CD14-positive monocyte (primary cell): ENCODE measurements around the gene NEK7. TPM values are rescaled to one million over a fixed set of nuclear protein-coding genes. Genes with fewer than 3 reads are reported as not detected.

Experiments
- DNase-seq, 3 donors: peaks; one replicate each; pipeline ENCODE4 v3.0.0-alpha.2; 2011 to 2022
- H2AFZ ChIP-seq: 2 replicates; pipeline ENCODE4 v1.6.0; 2012; ENCODE audit warnings: mild to moderate bottlenecking, low read depth, low read length, inconsistent platforms; ENCODE audit not compliant: insufficient read depth, poor library complexity, severe bottlenecking
- H3K27ac ChIP-seq, 2 donors: 1 replicate in 1 of 2; 2 replicates in 1 of 2; pipeline ENCODE4 v1.5.1; 2012 to 2013; ENCODE audit warnings: low read length in 2 of 2, control low read depth in 1 of 2, inconsistent platforms in 1 of 2, low read depth in 1 of 2, mild to moderate bottlenecking in 1 of 2
- H3K27me3 ChIP-seq, 2 donors: one replicate each; pipeline versions ENCODE4 v1.6.0 to v1.6.1; 2011 to 2013; ENCODE audit warnings: low read length in 2 of 2; ENCODE audit not compliant: control insufficient read depth in 2 of 2, insufficient read depth in 2 of 2
- H3K36me3 ChIP-seq, 2 donors: replicated peaks in 1 of 2; 1 replicate in 1 of 2; 2 replicates in 1 of 2; pipeline versions ENCODE4 v1.5.1 to v1.6.1; 2012 to 2013; ENCODE audit warnings: low read length in 2 of 2, control low read depth in 1 of 2, inconsistent platforms in 1 of 2, mild to moderate bottlenecking in 1 of 2; ENCODE audit not compliant: insufficient read depth in 2 of 2, control insufficient read depth in 1 of 2
- H3K4me1 ChIP-seq, 2 donors: 1 replicate in 1 of 2; 2 replicates in 1 of 2; pipeline versions ENCODE4 v1.5.1 to v1.6.1; 2012 to 2013; ENCODE audit warnings: low read length in 2 of 2, control low read depth in 1 of 2, inconsistent platforms in 1 of 2, mild to moderate bottlenecking in 1 of 2, moderate library complexity in 1 of 2; ENCODE audit not compliant: insufficient read depth in 2 of 2, control insufficient read depth in 1 of 2
- H3K4me2 ChIP-seq: replicated peaks from 2 replicates; pipeline ENCODE3; 2012; ENCODE audit warnings: low read length, moderate library complexity, mild to moderate bottlenecking; ENCODE audit not compliant: poor library complexity, severe bottlenecking; ENCODE audit errors: extremely low read depth
- H3K4me3 ChIP-seq, 3 experiments: fragments of 200-600 bp in 1 of 3; sonication (generic) in 1 of 3; replicated peaks in 1 of 3; 1 replicate in 2 of 3; 2 replicates in 1 of 3; pipeline ENCODE4 v1.5.1; 2011 to 2013; ENCODE audit warnings: low read length in 3 of 3, mild to moderate bottlenecking in 3 of 3, control low read depth in 2 of 3, low read depth in 2 of 3, inconsistent platforms in 1 of 3, moderate library complexity in 1 of 3
- H3K79me2 ChIP-seq: 2 replicates; pipeline ENCODE4 v1.6.0; 2012; ENCODE audit warnings: mild to moderate bottlenecking, control low read depth, inconsistent platforms, low read length, moderate library complexity; ENCODE audit not compliant: insufficient read depth
- H3K9ac ChIP-seq: 2 replicates; pipeline ENCODE4 v1.6.0; 2017; ENCODE audit warnings: low read length, mild to moderate bottlenecking; ENCODE audit not compliant: insufficient read depth, poor library complexity, severe bottlenecking
- H3K9me3 ChIP-seq, 2 donors: replicated peaks in 1 of 2; 1 replicate in 1 of 2; 2 replicates in 1 of 2; pipeline versions ENCODE4 v1.5.1 to v1.6.1; 2012 to 2013; ENCODE audit warnings: low read length in 2 of 2, control low read depth in 1 of 2; ENCODE audit not compliant: control insufficient read depth in 1 of 2, insufficient read depth in 1 of 2
- H4K20me1 ChIP-seq: 2 replicates; pipeline ENCODE4 v1.6.0; 2012; ENCODE audit warnings: mild to moderate bottlenecking, low read length, control low read depth, moderate library complexity; ENCODE audit not compliant: insufficient read depth
- H3K27ac Mint-ChIP-seq, 7 donors: one replicate each; pipeline ENCODE4 v1.8.0; 2020; ENCODE audit warnings: mild to moderate bottlenecking in 7 of 7, mixed read lengths in 7 of 7, moderate library complexity in 6 of 7, inconsistent platforms in 2 of 7
- H3K27me3 Mint-ChIP-seq, 3 donors: one replicate each; pipeline ENCODE4 v1.8.0; 2021 to 2022; ENCODE audit warnings: low read depth in 3 of 3, mild to moderate bottlenecking in 3 of 3, mixed read lengths in 3 of 3, moderate library complexity in 3 of 3, inconsistent platforms in 1 of 3
- H3K36me3 Mint-ChIP-seq, 2 donors: one replicate each; pipeline ENCODE4 v1.8.0; 2020; ENCODE audit warnings: mixed read lengths in 2 of 2, inconsistent platforms in 1 of 2, mild to moderate bottlenecking in 1 of 2
- H3K4me1 Mint-ChIP-seq: one replicate; pipeline ENCODE4 v1.8.0; 2020; ENCODE audit warnings: mild to moderate bottlenecking, mixed read lengths
- H3K4me3 Mint-ChIP-seq, 2 donors: one replicate each; pipeline ENCODE4 v1.8.0; 2020; ENCODE audit warnings: mild to moderate bottlenecking in 2 of 2, mixed read lengths in 2 of 2, moderate library complexity in 1 of 2
- H3K9me3 Mint-ChIP-seq, 7 donors: one replicate each; pipeline ENCODE4 v1.8.0; 2020 to 2022; ENCODE audit warnings: mixed read lengths in 7 of 7, mild to moderate bottlenecking in 6 of 7, moderate library complexity in 6 of 7, inconsistent platforms in 2 of 7
- CTCF ChIP-seq: fragments of 200-600 bp; IDR thresholded peaks from one replicate; pipeline ENCODE4 v1.8.0; 2022; ENCODE audit warnings: antibody characterized with exemption, mild to moderate bottlenecking
- WGBS: methylation state at CpG from one replicate; pipeline ENCODE4 v1.1.5; 2013; ENCODE audit warnings: missing lambda C conversion rate; ENCODE audit not compliant: insufficient coverage; 5-methylcytosine and 5-hydroxymethylcytosine counted together
- intact Hi-C, 2 donors: fragments of 100-400 bp; cut with micrococcal nuclease; formaldehyde crosslinking; loops; one replicate each; pipeline versions ENCODE4 v1.15.0 to v1.15.1; 2023
- polyA plus RNA-seq, 3 donors: library from polyadenylated mRNA; depleted of rRNA in 1 of 3; unstranded in 2 of 3; stranded (reverse) in 1 of 3; fragments of 300-500 nt in 2 of 3; fragments of >200 nt in 1 of 3; fragmentation: Illumina TruSeq in 2 of 3; gene quantifications; 1 replicate in 2 of 3; 2 replicates in 1 of 3; pipeline ENCODE4 v1.2.3, GENCODE V29; 2012 to 2021

Gene NEK7
- polyA plus RNA-seq, 3 donors, result 16.0 to 50.1 (median 46.5) TPM

- Mint-ChIP-seq H3K36me3 (peaks cover 10 to 11% of the 10 kb centered on the region in 2 donors), H3K27ac (no peak overlapping the region), H3K9me3 (no peaks in the 10 kb centered on the region), H3K4me3 (no peak overlapping the region), H3K27me3 (no peaks in the 10 kb centered on the region), H3K4me1 (no peaks in the 10 kb centered on the region)
- H3K9ac ChIP-seq, result no peak overlapping the region
- H3K4me1 ChIP-seq, result no peaks in the 10 kb centered on the region
- peaks cover 32% of the 10 kb centered on the region for H4K20me1 ChIP-seq
- H3K79me2 ChIP-seq, result no peaks in the 10 kb centered on the region
- peaks cover 0 to 24% of the 10 kb centered on the region in 2 donors for H3K36me3 ChIP-seq
- no peaks in the 10 kb centered on the region for H3K27me3 ChIP-seq
- no peak overlapping the region for H3K4me3 ChIP-seq
- H3K27ac ChIP-seq, result no peak overlapping the region
- H3K4me2 ChIP-seq, result no peak overlapping the region
- H3K9me3 ChIP-seq, result no peaks in the 10 kb centered on the region
- H2AFZ ChIP-seq, result no peak overlapping the region
- no CpG with 5 or more reads among the region's 3 CpGs for WGBS
- TF ChIP-seq CTCF, result no peak
- intact Hi-C loops, result no loop called here
- no peak for DNase-seq
These were observed 112.2 kb downstream of the NEK7 start for GRCh38 chr1:198268784-198269645.

- Mint-ChIP-seq H3K4me1 (no peaks in the 10 kb centered on the region), H3K27ac (no peak overlapping the region), H3K9me3 (no peaks in the 10 kb centered on the region), H3K27me3 (no peaks in the 10 kb centered on the region), H3K4me3 (no peak overlapping the region), H3K36me3 (peaks cover 8 to 10% of the 10 kb centered on the region in 2 donors)
- intact Hi-C loops, result no loop called here
- H3K27me3 ChIP-seq, result no peaks in the 10 kb centered on the region
- no peak overlapping the region for H2AFZ ChIP-seq
- peaks cover 34% of the 10 kb centered on the region for H4K20me1 ChIP-seq
- WGBS, result no CpG with 5 or more reads among the region's 1 CpG
- DNase-seq, result no peak
- H3K79me2 ChIP-seq, result no peaks in the 10 kb centered on the region
- no peaks in the 10 kb centered on the region for H3K4me1 ChIP-seq
- H3K36me3 ChIP-seq, result peaks cover 0 to 18% of the 10 kb centered on the region in 2 donors
- no peak overlapping the region for H3K4me2 ChIP-seq
- no peaks in the 10 kb centered on the region for H3K9me3 ChIP-seq
- no peak for TF ChIP-seq CTCF
- no peak overlapping the region for H3K27ac ChIP-seq
- no peak overlapping the region for H3K4me3 ChIP-seq
- H3K9ac ChIP-seq, result no peak overlapping the region
These were observed 112.8 kb downstream of the NEK7 start for GRCh38 chr1:198269646-198269940.
